LNCaP clone FGC (cell line): ENCODE measurements around the gene ENO1.

ENCODE experiments used
- DNase-seq: peaks from one replicate; pipeline ENCODE4 v3.0.0-alpha.2; 2011; ENCODE audit warnings: low read depth
- H3K4me3 ChIP-seq: 2 replicates; pipeline ENCODE4 v1.5.1; 2011; ENCODE audit warnings: mild to moderate bottlenecking, low read depth, low read length, control low read depth
- CTCF ChIP-seq: IDR thresholded peaks from 2 replicates; pipeline ENCODE4 v1.5.1; 2012; ENCODE audit warnings: mild to moderate bottlenecking; ENCODE audit not compliant: control insufficient read depth, insufficient read depth; ENCODE audit errors: extremely low read depth

ENO1 gene

GRCh38 chr1:8914466-8914865 lies 36.0 kb upstream of the ENO1 start:
- TF ChIP-seq CTCF, result no peak
- no peak overlapping the region for H3K4me3 ChIP-seq
- no peak for DNase-seq

- DNase-seq, result no peak
- H3K4me3 ChIP-seq, result no peak overlapping the region
- no peak for TF ChIP-seq CTCF
Measured at GRCh38 chr1:8913457-8913856, 35.0 kb upstream of the ENO1 start.

GRCh38 chr1:8911416-8912309 lies 33.2 kb upstream of the ENO1 start:
- no peak overlapping the region for H3K4me3 ChIP-seq
- DNase-seq, result no peak
- TF ChIP-seq CTCF, result no peak

GRCh38 chr1:8910914-8911313 lies 32.4 kb upstream of the ENO1 start:
- TF ChIP-seq CTCF, result no peak
- H3K4me3 ChIP-seq, result no peak overlapping the region
- DNase-seq, result no peak

- H3K4me3 ChIP-seq, result no peak overlapping the region
- no peak for TF ChIP-seq CTCF
- no peak for DNase-seq
Measured at GRCh38 chr1:8910331-8910730, 31.8 kb upstream of the ENO1 start.

- TF ChIP-seq CTCF, result no peak
- H3K4me3 ChIP-seq, result no peak overlapping the region
- no peak for DNase-seq
Measured at GRCh38 chr1:8908388-8909151, 30.1 kb upstream of the ENO1 start.
